GM18511 (cell line): ENCODE measurements around the gene TEX12.
"Not testable (repeated sequence)": the region's sequence is repeated elsewhere in the genome, so short reads cannot be mapped to it uniquely, and the experiment has no call there.

Experiments
- ATAC-seq: cut with Tn5 transposase; IDR thresholded peaks from one replicate; pipeline ENCODE4 v1.9.1; 2021; ENCODE audit warnings: mild to moderate bottlenecking, moderate library complexity; ENCODE audit not compliant: unreplicated experiment

TEX12 gene, protein sequence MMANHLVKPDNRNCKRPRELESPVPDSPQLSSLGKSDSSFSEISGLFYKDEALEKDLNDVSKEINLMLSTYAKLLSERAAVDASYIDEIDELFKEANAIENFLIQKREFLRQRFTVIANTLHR

DNA sequence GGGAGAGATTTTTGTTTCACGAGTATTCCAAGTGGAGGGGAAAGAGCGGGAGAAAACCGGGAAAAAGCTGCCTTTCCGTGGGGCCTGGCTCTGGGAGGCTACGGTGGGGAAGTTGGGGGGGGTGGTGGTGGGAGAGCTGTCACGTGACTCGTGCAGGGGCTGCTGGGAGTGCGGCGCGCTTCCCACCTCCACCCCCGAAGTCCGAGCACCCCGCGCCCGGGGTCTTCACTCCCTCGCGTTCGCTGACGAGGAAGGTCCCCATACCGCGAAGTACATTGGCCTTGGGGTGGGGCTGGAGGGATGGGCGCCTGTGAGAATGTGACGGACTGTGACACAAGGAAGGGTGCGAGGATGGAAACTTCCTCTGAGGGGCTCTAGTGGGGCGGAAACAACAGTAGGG, at the start of gene TEX12:
TEX12 (plus strand) TSS at position 228 of the 400 bp plus-strand sequence. CDS start 1,897 bp downstream, outside the sequence.
- no peak for ATAC-seq

DNA sequence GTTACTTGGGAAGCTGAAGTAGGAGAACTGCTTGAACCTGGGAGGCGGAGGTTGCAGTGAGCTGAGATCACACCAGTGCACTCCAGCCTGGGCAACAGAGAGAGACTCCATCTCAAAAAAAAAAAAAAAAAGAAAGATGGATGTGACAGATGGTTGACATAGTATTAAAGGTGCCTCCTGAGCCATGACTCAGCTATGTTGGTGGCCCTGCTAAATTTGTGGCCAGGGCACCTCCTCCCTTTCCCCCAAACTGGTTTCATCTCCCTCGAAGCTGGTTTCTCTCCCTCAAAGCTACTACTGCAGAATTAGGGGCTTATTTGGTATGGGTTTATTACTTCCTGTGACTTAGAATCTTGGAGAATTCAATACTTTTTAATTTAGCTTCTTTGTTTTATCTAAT, 49.0 kb upstream of the TEX12 start:
- no peak for ATAC-seq

DNA sequence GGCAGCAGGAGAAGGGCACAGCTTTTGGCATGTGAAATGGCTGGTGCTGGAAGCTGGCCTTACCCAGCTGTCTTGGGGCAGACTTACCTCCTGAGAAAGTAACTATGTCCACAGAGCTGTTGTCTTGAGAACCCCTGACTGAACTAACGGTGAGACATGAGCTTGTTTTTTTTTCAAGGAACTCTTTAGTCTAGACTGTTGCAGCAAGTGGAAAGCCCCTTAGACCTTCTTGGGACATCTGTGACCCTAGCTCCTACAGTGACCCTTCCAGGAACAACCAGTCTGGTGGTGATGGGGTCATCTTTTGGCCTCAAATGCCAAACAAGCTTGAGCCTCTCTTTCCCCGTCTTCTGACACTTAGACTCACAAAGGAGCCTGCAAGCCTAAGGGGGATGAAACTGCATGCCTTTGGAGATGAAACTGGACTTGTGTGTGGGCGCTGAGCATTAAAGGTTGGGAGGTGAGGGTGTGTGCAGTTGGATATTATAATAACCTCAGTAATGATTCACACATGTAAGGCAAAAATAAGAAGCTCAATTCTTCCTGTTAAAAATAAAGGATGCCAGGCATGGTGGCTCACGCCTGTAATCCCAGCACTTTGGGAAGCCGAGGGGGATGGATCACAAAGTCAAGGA, 45.1 kb upstream of the TEX12 start:
- ATAC-seq: no peak

DNA sequence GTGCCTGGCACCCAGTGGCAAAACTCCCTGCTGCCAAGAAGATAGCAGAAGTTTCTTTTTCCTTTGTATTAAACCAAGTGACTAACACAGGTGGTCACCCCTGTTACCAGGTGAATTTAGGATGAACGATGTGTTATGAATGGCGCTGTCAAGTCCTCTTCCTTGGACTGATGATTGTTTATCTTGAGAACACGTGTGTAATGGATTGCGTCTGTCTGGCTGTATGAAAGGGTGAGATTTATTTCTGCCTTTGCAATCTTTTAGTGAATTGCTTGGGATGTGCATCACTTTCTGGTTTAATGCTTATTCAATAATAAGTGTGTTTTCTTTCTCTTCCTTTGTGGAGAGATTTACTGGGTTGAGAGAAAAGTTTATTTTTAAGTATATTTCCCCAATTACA, 44.0 kb upstream of the TEX12 start:
- ATAC-seq: no peak

DNA sequence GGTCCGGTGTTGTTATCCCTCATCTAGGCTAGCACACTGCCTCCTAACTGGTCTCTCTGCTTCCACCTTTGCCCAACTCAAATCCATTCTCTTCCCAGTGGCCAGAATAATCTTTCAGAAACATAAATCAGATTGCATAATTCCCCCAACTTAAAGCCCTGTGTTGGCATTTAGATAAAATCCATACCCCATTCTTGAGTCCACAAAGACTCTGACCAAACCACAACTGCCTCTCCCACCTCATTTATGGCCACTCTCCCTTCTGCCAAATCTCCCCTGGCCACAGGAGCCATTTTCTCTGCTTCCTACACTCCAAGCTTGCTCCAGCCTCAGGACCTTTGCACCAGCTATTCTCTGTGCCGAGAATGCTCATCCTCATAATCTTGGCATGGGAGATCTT, 40.1 kb upstream of the TEX12 start:
- ATAC-seq: no peak

DNA sequence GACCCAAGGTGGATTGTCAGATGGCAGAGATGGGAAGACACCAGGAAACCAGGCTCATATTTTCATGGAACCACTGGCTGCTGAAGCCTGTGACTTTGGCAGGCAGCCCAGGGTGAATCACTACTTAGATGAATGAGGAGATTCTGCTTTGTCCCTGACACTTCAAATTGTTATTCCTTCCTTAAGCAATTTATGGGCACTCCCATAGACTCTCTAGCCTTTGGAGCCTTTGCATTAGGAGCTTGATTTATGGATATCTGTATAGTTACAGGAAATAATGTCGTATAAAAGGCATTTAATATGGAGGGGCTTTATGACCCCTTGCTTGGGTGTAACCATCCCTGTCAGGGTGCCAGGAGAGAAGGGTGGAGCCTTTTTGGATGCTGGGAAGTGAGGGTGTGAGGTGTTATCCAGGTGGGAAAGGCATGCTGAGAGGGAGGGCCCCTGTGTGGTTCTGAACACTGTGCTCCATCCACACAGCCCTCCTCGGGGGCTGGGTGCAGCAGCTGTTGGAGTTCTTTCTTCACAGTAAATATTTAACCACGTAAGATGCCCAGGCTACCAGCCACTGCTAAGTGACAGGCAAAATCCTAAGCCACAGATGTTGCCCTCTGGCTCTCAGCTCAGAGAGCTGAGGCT, 38.6 kb upstream of the TEX12 start:
- no peak for ATAC-seq

DNA sequence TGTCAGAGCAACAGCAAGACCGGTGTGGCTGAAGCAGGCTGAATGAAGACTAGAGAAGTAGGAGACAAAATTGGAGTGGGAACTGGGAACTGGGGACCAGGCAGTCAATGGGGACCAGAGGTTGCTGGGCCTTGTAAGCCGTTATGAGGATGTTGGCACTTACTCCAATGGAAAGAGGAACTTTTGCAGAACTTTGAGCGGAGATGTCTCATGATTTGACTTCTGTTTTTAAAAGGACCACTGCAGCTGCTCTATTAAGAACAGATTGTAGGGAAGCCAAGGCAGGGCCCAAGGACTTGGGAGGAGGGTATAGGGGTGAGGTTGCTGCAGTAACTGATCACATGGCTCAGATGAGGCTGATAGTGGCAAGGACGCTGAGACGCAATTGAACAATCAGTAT, 37.5 kb upstream of the TEX12 start:
- no peak for ATAC-seq

DNA sequence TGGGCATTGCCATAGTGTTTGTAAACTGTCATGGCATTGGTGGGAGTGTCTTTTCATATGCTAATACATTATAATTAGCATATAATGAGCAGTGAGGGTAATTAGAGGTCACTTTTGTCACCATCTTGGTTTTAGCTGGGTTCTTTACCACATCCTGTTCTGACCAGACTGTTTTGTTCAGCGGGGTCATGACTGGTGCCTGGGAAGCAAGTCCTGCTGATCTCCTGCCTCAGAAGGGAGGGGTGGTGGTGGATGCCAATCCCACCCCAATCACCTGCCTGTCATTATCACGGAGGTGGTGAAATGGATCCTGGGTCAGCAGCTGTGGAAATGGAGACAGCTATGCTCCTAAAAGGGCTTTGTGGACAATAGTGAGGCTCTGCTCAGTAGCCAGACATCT, 34.4 kb upstream of the TEX12 start:
- no peak for ATAC-seq

DNA sequence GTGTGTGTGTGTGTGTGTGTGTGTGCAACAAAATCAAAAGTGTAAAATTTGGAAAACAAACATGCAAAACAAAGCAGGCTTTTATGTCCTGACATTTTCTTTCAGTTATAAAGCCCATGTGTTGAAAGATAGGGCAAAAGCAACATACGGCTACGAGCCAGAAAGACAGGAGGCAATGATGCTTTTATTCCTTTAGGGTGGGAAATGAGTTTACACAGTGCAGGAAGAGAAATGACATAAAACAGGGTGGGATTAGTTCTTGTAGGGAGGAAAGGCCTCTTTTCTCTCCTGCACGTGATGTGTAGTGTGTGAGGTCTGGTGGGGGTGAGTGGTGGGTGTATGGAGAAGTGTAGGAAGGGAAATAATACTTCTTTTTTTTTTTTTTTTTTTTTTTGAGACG, 32.7 kb upstream of the TEX12 start:
- ATAC-seq: no peak

DNA sequence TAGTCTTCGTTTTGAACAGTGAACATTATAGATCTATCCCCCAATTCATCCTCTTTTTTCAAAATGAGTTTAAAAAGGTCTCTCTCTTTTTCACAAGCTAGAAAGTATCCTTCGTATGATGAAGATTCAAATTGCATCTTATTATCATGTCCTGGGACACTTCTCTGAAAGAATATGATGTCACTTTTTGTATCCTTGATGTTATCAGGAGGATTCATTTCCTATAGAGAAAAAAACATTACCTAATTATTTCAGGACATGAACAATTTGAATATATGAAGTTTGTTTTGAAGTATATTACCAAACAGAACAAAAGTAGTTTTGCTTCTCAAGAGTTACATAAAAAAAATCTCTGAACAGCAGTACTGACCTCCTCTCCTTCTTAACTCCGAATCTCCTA, 23.6 kb upstream of the TEX12 start:
- ATAC-seq: no peak

DNA sequence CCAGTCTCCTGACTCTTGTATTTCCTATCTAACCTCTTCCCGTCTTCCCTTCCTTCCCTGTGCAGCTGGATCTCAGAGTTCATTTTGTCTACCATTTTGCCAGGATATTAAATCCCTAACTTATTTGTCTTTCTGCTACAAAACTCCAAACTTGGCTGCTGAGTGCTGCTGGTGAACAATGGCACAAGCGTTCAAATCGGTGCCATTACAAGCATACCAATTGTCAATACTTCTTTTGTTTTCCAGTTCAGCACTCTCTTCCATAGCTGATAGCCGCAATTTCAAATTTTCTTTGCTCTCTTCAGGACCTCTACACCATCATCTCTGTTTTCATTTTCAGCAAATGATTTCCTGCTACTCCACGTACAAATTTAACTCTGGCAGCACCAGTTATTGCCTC, 16.7 kb upstream of the TEX12 start:
- no peak for ATAC-seq

DNA sequence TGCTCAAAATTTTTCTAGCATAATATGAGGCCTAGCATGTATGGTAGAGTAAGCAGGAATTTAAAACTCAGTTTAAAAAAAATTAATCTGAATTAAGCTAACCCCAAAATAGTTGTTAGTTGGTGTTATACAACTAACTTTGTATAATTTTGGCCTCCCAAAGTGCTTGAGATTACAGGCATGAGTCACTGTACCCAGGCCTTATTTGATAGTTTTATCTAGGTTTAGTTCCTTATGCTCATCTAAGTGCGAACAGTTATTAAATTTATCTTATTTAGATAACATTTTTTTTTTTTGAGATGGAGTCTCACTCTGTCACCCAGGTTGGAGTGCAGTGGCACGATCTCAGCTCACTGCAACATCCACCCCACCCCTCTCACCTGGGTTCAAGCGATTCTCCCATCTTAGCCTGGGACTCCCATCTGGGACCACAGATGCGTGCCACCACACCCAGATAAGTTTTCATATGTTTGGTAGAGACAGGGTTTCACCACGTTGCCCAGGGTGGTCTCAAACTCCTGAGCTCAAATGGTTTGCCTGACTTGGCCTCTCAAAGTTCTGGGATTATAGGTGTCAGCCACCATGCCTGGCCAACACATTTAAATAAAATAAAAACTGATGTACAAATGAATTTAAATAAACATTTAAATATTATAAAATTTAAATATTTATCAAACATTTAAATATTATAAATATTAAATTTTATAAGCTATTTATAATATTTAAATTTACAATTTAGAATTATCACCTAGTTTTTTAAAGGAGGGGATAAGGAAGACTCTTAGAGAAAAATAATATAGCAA, 10.8 kb upstream of the TEX12 start:
- ATAC-seq: no peak

DNA sequence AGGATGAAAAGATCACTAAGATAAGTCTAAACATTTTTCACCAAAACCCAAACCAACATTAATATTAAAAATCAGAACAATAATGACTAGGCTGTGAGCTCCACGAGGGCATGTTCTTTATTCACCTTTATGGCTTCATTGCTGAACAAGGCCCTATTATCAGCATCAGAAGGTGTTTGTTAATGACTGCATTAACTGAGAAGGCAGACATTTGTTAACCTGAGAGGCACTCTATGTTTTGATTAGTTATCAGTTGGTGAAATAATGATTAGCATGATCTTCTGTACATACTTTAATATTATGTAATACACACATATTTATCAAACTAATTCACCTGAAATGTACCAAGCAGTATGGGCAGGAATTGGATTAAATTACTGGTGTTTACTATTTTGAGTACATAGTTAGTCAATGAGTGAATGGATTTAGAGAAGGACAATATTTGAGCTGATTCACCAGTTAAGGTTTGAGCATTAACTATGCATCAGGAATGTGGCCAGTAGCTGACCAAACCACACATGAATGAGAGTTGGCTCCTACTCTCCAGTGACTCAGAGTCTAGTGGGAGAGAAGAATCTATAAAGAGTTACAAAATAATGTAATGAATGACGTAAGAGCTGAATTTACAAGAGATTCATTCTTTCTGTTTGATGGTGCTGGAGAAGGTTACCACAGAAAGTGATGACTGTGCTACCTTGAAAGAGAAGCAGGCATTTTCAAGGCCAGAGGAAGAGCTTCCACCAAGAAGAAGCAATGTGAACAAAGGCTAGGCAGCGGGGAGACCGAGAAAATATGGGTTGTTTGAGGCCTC, 10.0 kb upstream of the TEX12 start:
- no peak for ATAC-seq

DNA sequence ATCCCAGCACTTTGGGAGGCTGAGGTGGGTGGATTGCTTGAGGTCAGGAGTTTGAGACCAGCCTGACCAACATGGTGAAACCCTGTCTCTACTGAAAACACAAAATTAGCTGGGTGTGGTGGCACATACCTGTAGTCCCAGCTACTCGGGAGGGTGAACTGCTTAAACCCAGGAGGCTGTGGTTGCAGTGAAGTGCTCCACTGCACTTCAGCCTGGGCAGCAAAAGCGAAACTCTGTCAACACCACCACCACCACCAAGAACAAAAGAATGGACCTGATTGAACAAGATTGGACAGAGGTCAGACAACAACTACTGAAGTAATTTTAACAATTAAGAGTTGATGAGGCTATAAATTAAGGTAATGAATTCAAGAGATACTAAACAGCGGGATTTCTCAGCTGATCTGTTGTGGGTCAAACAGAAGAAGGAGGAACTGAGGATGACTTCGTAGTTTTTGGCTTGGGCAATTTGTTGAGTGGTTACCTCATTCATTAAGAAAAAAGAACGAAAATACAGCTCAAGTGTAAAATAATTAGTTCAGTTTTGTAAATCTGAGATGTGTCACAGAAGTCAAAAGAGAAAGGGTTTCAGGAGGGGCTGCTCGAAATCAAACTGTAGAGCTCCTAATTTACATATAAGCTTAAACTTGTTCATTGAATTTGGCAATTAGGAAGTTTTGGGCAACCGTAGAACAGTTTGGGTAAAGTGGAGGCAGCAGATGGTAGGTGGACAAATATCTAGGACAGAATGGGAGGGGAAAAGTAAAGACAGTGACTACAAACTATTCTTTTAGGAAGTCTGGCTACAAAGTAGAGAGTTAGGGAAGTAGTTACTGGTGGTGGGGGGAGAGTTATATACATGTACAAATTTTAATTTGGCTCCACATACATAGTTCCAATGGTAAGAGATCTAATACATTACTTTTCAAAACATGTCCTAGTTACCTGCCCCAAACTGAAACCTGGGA, 7.8 kb upstream of the TEX12 start:
- no peak for ATAC-seq

DNA sequence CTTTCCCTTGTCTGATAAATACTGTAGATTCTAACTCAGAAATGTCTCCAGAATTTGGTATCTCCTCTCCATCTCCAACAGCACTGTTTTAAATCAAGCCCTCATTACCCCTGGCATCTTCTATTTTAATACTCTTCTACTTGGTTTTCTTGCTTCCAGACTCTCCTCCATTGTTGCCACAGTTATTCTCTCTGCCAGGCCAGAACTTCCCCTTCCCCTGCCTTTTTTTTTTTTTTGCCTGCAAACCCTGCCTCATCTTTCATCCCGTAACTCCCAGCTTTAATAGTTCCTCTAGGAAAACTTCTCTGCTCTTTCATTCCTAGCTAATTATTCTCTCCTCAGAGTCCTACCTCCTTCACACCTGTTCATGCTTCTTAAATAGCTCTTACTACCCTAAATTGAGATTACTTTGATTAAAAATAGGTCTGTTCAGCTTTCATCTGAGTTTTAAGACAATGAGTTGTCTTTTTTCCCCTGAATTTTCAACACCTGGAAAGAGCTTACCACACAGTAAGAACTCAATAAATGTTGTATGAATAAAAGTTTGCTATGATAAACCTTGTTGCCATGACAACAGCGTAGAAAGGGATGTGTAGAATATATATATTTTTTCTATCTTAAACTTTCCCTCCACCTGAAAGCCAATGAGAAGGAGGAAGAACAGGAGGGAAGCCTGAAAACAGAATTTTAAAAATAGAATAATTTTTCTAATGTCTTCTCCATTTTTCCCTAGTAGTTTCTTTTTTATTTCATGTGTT, 6.9 kb upstream of the TEX12 start:
- ATAC-seq: no peak

DNA sequence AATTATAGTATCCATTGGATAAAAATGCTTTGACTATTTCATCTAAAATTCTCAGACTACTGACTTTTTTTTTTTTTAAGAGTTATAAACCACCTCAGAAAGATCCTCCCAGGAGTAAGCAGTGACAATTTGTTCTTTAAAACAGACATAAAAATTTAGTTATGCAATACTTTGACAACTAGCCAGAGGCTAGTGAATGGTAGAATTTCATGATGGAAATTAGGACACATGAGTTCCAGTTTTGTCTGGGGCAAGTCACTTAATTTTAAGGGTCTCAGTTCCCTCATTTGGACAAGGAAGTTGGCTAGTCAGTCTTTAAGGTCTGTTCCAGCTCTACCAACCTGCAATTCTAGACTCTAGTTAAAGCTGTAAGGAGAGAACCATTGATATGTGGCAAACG, 6.2 kb upstream of the TEX12 start:
- no peak for ATAC-seq

DNA sequence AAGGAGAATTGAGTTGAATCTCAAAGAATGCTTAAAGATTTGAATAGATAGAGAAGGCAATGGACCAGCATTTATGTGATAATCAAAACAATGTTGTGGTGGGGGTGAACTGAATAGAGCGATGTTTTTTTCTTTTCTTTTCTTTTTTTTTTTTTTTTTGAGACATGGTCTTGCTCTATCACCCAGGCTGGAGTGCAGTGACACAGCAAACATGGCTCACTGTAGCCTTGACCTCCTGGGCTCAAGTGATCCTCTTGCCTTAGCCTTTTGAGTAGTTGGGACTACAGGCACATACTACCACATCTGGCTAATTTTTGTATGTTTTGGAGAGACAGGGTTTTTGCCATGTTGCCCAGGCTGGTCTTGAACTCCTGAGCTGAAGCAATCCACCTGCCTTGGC, 5.0 kb upstream of the TEX12 start:
- ATAC-seq: not testable (repeated sequence)

DNA sequence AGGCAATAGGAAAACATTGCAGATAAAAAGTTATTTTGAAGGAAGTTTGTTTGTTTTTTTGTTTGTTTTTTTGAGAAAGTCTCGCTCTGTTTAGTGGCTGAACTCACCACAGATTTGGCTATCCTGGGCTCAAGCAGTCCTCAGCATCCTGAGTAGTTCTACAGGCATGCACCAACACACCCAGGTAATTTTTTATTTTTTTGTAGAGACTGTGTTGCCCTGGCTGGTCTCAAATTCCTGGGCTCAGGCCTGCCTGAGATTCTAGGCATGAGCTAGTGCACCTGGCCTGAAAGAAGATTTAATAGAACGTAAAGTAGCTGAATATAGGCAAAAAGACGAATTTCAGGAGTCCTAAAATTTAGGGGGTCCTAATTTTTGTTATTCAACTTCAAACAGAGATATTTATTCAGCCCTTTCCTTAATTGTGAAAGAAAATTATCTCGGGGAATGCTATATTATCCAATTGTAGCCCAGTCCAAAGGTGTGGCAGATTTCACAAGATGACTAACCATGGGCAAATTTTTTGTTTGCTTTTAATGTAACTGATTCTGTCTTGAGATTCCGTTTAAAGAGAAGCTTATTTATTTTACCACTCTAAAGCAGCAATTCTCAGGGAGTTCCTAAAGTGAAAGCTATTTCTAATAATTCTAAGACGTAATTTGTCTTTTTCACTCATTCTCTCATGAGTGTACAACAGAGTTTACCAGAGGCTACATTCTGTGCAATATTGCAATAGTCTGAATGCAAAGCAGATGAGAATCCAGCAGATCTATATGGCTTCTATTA, 4.2 kb upstream of the TEX12 start:
- no peak for ATAC-seq
